ENCODE data around the gene CDK5RAP2.

GRCh38 chr9:120484162-120484561, 95.8 kb downstream of the CDK5RAP2 start:
- TF ChIP-seq EP300 (IDR thresholded peaks at IDR 0.05) (no peak), POLR2AphosphoS5 (IDR thresholded peaks at IDR 0.05) (no peak)
- TF ChIP-seq, protein P1, sequence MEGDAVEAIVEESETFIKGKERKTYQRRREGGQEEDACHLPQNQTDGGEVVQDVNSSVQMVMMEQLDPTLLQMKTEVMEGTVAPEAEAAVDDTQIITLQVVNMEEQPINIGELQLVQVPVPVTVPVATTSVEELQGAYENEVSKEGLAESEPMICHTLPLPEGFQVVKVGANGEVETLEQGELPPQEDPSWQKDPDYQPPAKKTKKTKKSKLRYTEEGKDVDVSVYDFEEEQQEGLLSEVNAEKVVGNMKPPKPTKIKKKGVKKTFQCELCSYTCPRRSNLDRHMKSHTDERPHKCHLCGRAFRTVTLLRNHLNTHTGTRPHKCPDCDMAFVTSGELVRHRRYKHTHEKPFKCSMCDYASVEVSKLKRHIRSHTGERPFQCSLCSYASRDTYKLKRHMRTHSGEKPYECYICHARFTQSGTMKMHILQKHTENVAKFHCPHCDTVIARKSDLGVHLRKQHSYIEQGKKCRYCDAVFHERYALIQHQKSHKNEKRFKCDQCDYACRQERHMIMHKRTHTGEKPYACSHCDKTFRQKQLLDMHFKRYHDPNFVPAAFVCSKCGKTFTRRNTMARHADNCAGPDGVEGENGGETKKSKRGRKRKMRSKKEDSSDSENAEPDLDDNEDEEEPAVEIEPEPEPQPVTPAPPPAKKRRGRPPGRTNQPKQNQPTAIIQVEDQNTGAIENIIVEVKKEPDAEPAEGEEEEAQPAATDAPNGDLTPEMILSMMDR (IDR thresholded peaks at IDR 0.05), result no peak
